IPS DF 19.7 (cell line): ENCODE data around the gene TBX15.
"Not testable (repeated sequence)": the region's sequence is repeated elsewhere in the genome, so short reads cannot be mapped to it uniquely, and the experiment has no call there.

Experiments
- DNase-seq: peaks from one replicate; pipeline ENCODE4 v3.0.0-alpha.2; 2013; ENCODE audit warnings: low read depth, low spot score

The TBX15 gene

GRCh38 chr1:118958937-118959631 is 29.1 kb downstream of the TBX15 start:
- no peak for DNase-seq

- no peak for DNase-seq
These were observed 30.0 kb downstream of the TBX15 start for GRCh38 chr1:118958140-118958539.

GRCh38 chr1:118957579-118957978 is 30.6 kb downstream of the TBX15 start:
- DNase-seq: not testable (repeated sequence)

- DNase-seq: no peak
These were observed 33.7 kb downstream of the TBX15 start for GRCh38 chr1:118954301-118954905.

GRCh38 chr1:118951270-118951936 is 36.7 kb downstream of the TBX15 start:
- DNase-seq: no peak

GRCh38 chr1:118949315-118949714 is 38.8 kb downstream of the TBX15 start:
- no peak for DNase-seq

- DNase-seq: no peak
These were observed 39.3 kb downstream of the TBX15 start for GRCh38 chr1:118948846-118949245.

GRCh38 chr1:118948351-118948750 is 39.8 kb downstream of the TBX15 start:
- no peak for DNase-seq

GRCh38 chr1:118947790-118948189 is 40.4 kb downstream of the TBX15 start:
- DNase-seq: no peak

GRCh38 chr1:118947003-118947765 is 41.0 kb downstream of the TBX15 start:
- no peak for DNase-seq

GRCh38 chr1:118945489-118945888 is 42.7 kb downstream of the TBX15 start:
- no peak for DNase-seq

GRCh38 chr1:118944546-118944945 is 43.6 kb downstream of the TBX15 start:
- DNase-seq: no peak

- DNase-seq: no peak
These were observed 44.0 kb downstream of the TBX15 start for GRCh38 chr1:118944133-118944532.

- DNase-seq: no peak
These were observed 47.2 kb downstream of the TBX15 start for GRCh38 chr1:118940957-118941356.

GRCh38 chr1:118937413-118938072 is 50.6 kb downstream of the TBX15 start:
- no peak for DNase-seq

- DNase-seq: no peak
These were observed 53.4 kb downstream of the TBX15 start for GRCh38 chr1:118934706-118935105.

- no peak for DNase-seq
These were observed 54.9 kb downstream of the TBX15 start for GRCh38 chr1:118933051-118933781.

GRCh38 chr1:118931876-118932275 is 56.3 kb downstream of the TBX15 start:
- DNase-seq: no peak

GRCh38 chr1:118928739-118929554 is 59.2 kb downstream of the TBX15 start:
- peak; percentile 20 for DNase-seq
